GM19328 (cell line): Measurements from ENCODE around the gene ARSI.
"Not testable (repeated sequence)": the region's sequence is repeated elsewhere in the genome, so short reads cannot be mapped to it uniquely, and the experiment has no call there.

Experiments used
- ATAC-seq: cut with Tn5 transposase; IDR thresholded peaks from one replicate; pipeline ENCODE4 v1.9.1; 2021; ENCODE audit warnings: mild to moderate bottlenecking, moderate library complexity; ENCODE audit not compliant: unreplicated experiment

Gene ARSI

DNA sequence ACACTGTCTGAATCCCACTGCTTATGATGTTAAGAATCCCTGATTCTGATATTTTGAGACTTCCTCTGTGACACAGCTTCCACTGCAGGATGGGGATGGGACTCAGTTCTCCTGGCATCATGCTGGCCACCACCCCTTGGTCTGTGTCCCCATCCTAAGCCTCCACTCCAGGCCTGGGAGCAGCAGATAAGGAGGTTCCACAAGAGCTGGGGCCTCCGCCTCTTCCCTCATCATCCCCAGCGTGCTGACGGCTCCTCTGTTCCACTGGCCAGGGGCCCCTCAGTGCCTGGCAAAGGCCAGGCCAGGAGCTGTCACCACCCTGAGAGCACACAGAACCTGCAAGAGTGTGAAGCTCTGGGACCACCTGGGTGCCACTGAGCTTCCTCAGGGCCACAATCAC lies 53.8 kb downstream of the ARSI start:
- no peak for ATAC-seq

DNA sequence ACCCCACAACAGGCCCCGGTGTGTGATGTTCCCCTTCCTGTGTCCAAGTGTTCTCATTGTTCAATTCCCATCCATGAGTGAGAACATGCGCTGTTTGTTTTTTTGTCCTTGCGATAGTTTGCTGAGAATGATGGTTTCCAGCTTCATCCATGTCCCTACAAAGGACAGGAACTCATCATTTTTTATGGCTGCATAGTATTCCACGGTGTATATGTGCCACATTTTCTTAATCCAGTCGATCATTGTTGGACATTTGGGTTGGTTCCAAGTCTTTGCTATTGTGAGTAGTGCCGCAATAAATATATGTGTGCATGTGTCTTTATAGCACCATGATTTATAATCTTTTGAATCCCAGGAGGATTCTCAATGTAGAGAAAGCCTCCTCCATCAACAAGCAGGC lies 54.2 kb downstream of the ARSI start:
- ATAC-seq: not testable (repeated sequence)

DNA sequence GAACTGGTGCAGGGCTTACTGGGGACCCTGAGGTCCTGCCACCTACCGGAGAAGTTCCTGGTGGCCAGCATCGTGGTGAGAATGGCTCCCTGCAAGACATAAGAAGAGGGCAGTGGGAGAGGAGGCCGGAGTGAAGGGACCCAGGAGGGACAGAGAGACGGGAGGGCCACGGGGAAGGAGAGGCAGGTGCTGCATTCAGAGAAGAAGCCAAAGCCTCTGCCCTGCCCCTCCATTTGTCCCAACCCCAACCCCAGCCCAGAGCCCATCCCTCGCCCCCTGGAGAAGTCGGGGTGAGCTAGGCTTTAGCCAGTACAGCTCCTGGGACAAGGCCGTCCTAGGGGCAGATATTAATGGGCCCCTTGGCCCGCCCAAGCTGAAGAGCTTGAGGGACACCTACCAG lies 55.0 kb downstream of the ARSI start:
- ATAC-seq: no peak

DNA sequence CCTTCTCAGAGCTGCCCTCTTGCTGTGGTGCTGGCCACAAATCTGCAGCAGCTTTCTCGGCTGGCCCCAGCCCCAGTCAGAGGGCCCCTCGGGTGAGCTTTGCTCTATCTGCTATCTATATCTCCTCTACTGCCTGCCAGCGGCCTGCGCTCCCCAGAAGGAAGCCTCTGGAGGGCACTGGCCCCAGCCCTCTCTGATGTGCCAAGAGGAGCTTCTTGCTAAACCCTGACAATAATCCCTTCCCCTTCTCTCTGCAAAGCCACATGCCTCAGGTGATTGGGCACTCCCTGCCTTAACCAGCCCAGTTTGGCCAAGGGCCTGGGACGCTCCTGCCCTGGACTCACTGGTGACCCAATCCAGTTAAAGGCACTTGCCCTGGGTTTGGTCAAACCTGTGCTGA lies 55.9 kb downstream of the ARSI start:
- no peak for ATAC-seq

DNA sequence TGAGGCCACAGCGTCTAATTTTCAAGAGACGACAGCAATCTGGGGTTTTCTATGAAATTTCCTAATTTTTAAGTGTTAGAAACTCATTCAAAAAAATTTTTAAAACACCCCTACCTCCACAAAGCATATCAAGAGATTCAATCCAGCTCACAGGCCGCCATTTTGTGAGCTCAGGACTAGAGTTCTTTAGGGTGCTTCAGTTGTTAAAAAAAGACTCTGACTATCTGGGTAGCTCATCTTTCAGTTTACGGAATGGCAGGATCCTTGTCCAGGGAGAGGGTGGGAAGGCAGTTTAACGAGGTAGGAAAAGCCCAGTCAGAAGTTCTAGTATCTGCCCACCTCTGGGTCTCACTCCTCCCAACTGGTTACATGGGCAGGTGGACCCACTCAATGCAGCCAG lies 56.3 kb downstream of the ARSI start:
- ATAC-seq: no peak
